GM13977 (cell line): ENCODE results near the gene TXK.

Source experiments
- DNase-seq: peaks from one replicate; pipeline ENCODE4 v3.0.0; 2012; ENCODE audit warnings: low spot score
- CTCF ChIP-seq: IDR thresholded peaks from 2 replicates; pipeline ENCODE4 v1.5.1; 2012; ENCODE audit warnings: mild to moderate bottlenecking, control low read depth; ENCODE audit not compliant: insufficient read depth; ENCODE audit errors: extremely low read depth, missing control alignments
- in situ Hi-C: fragments of 300-500 bp; cut with MboI; formaldehyde crosslinking; loops from one replicate; pipeline ENCODE4 v1.12.0; 2022; ENCODE audit warnings: low sequenced_read_pairs, low pct_unique_long_range_greater_than_20kb, mixed read lengths, inconsistent platforms; ENCODE audit not compliant: unreplicated experiment

TXK gene

GRCh38 chr4:48112017-48112667 lies 21.9 kb downstream of the TXK start:
- in situ Hi-C loops = no loop called here
- no peak for DNase-seq
- no peak for TF ChIP-seq CTCF

- no peak for DNase-seq
- in situ Hi-C loops = no loop called here
- TF ChIP-seq CTCF = no peak
Measured at GRCh38 chr4:48110452-48110978, 23.5 kb downstream of the TXK start.

GRCh38 chr4:48109413-48110263 lies 24.4 kb downstream of the TXK start:
- DNase-seq = peak; percentile 51
- in situ Hi-C loops = no loop called here
- peak; percentile 64 for TF ChIP-seq CTCF

GRCh38 chr4:48108309-48109073 lies 25.6 kb downstream of the TXK start:
- in situ Hi-C loops = no loop called here
- DNase-seq = no peak
- no peak for TF ChIP-seq CTCF

GRCh38 chr4:48105230-48105629 lies 28.8 kb downstream of the TXK start:
- DNase-seq = no peak
- TF ChIP-seq CTCF = no peak
- in situ Hi-C loops = no loop called here

GRCh38 chr4:48103483-48104139 lies 30.4 kb downstream of the TXK start:
- no peak for TF ChIP-seq CTCF

More at GRCh38 chr4:48103483-48104139, 30.4 kb downstream of the TXK start:
- peak; percentile 20 for DNase-seq
- in situ Hi-C loops = no loop called here
